NCI-H2029 treated with DMSO at 0.1 percent for 48 hours (cell line): ENCODE results near the gene PVALB.

Experiments used
- DNase-seq: peaks from one replicate; lab custom pipeline; 2025; lab: John Stamatoyannopoulos, UW

The PVALB gene

GRCh38 chr22:36772451-36772850, 44.4 kb downstream of the PVALB start:
- DNase-seq = no peak

GRCh38 chr22:36771356-36772063, 45.3 kb downstream of the PVALB start:
- no peak for DNase-seq

- no peak for DNase-seq
Measured at GRCh38 chr22:36770513-36771231, 46.2 kb downstream of the PVALB start.

- no peak for DNase-seq
Measured at GRCh38 chr22:36769541-36770512, 47.0 kb downstream of the PVALB start.

- DNase-seq = no peak
Measured at GRCh38 chr22:36768616-36769015, 48.2 kb downstream of the PVALB start.

GRCh38 chr22:36768141-36768540, 48.7 kb downstream of the PVALB start:
- DNase-seq = no peak

- DNase-seq = no peak
Measured at GRCh38 chr22:36767035-36767775, 49.6 kb downstream of the PVALB start.

GRCh38 chr22:36765943-36766450, 50.8 kb downstream of the PVALB start:
- no peak for DNase-seq

GRCh38 chr22:36765131-36765942, 51.5 kb downstream of the PVALB start:
- no peak for DNase-seq

- no peak for DNase-seq
Measured at GRCh38 chr22:36764641-36765040, 52.2 kb downstream of the PVALB start.

GRCh38 chr22:36764060-36764459, 52.8 kb downstream of the PVALB start:
- no peak for DNase-seq

GRCh38 chr22:36763576-36763975, 53.3 kb downstream of the PVALB start:
- no peak for DNase-seq

GRCh38 chr22:36762687-36763260, 54.1 kb downstream of the PVALB start:
- peak; percentile 66 for DNase-seq

GRCh38 chr22:36761553-36762240, 55.1 kb downstream of the PVALB start:
- no peak for DNase-seq

- no peak for DNase-seq
Measured at GRCh38 chr22:36760786-36761185, 56.0 kb downstream of the PVALB start.

- no peak for DNase-seq
Measured at GRCh38 chr22:36759481-36760159, 57.2 kb downstream of the PVALB start.

GRCh38 chr22:36758792-36759271, 58.0 kb downstream of the PVALB start:
- no peak for DNase-seq

- peak; percentile 19 for DNase-seq
Measured at GRCh38 chr22:36757668-36758211, 59.1 kb downstream of the PVALB start.
